Gastroesophageal sphincter (tissue), 3 donors: Measurements from ENCODE around the gene ZCCHC7.

Source experiments
- EP300 ChIP-seq: sonication (generic); formaldehyde crosslinking; IDR thresholded peaks from one replicate; pipeline ENCODE4 v1.6.1; 2017; ENCODE audit warnings: antibody characterized with exemption, mild to moderate bottlenecking
- POLR2A ChIP-seq, 2 donors: fragments of 450-650 bp; IDR thresholded peaks; one replicate each; pipeline ENCODE4 v1.6.1; 2017; ENCODE audit warnings: antibody characterized with exemption in 2 of 2, mild to moderate bottlenecking in 2 of 2, moderate library complexity in 1 of 2
- POLR2AphosphoS5 ChIP-seq: sonication (generic); formaldehyde crosslinking; IDR thresholded peaks from one replicate; pipeline ENCODE4 v1.6.1; 2017; ENCODE audit warnings: antibody characterized with exemption
- TF ChIP-seq, protein P1 (sequence below), 4 experiments: fragments of 200-600 bp in 2 of 4; fragments of 450-650 bp in 2 of 4; sonication (generic) in 1 of 4; IDR thresholded peaks; one replicate each; pipeline ENCODE4 v1.5.1; 2017 to 2019; ENCODE audit warnings: antibody characterized with exemption in 4 of 4, mild to moderate bottlenecking in 2 of 4, moderate library complexity in 2 of 4

DNA sequence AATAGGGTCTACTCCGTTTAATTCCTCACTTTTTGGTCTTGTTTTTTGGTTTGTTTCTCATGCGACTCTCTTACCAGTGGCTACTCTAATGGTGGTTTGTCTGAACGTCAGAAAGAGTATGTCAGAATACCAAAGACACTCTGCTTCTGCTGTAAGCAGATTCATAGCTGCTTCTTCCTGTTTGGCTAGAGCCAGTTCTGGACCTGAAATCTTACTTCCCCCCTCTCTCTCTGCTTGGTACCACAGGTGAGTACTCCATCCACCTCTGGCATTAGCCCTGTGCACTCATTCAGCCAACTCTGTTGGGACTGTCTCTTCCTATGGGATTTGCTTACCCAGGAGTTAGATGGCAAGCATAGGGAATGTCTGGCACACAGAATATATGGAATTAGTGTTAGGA, 6.6 kb downstream of the ZCCHC7 start:
- TF ChIP-seq, protein P1, sequence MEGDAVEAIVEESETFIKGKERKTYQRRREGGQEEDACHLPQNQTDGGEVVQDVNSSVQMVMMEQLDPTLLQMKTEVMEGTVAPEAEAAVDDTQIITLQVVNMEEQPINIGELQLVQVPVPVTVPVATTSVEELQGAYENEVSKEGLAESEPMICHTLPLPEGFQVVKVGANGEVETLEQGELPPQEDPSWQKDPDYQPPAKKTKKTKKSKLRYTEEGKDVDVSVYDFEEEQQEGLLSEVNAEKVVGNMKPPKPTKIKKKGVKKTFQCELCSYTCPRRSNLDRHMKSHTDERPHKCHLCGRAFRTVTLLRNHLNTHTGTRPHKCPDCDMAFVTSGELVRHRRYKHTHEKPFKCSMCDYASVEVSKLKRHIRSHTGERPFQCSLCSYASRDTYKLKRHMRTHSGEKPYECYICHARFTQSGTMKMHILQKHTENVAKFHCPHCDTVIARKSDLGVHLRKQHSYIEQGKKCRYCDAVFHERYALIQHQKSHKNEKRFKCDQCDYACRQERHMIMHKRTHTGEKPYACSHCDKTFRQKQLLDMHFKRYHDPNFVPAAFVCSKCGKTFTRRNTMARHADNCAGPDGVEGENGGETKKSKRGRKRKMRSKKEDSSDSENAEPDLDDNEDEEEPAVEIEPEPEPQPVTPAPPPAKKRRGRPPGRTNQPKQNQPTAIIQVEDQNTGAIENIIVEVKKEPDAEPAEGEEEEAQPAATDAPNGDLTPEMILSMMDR (IDR thresholded peaks at IDR 0.05): no peak
- TF ChIP-seq POLR2A (IDR thresholded peaks at IDR 0.05): no peak
- no peak for TF ChIP-seq EP300
- TF ChIP-seq POLR2AphosphoS5: no peak
